Upper lobe of left lung (tissue), 4 donors: ENCODE data around the gene HPCAL1.

Experiments used
- EP300 ChIP-seq, 4 donors: sonication (generic); formaldehyde crosslinking; IDR thresholded peaks; one replicate each; pipeline ENCODE4 v1.5.1; 2017; ENCODE audit warnings: antibody characterized with exemption in 4 of 4, control low read depth in 2 of 4
- POLR2A ChIP-seq, 4 donors: fragments of 450-650 bp; IDR thresholded peaks; one replicate each; pipeline ENCODE4 v1.5.1; 2016 to 2017; ENCODE audit warnings: antibody characterized with exemption in 4 of 4, mild to moderate bottlenecking in 2 of 4
- POLR2AphosphoS5 ChIP-seq, 2 donors: sonication (generic); formaldehyde crosslinking; IDR thresholded peaks; one replicate each; pipeline ENCODE4 v1.5.1; 2017; ENCODE audit warnings: antibody characterized with exemption in 2 of 2
- TF ChIP-seq, protein P1 (sequence below), 6 experiments: fragments of 450-650 bp in 4 of 6; fragments of 200-600 bp in 2 of 6; sonication (generic) in 2 of 6; IDR thresholded peaks; one replicate each; pipeline ENCODE4 v1.5.1; 2016 to 2019; ENCODE audit warnings: antibody characterized with exemption in 6 of 6

DNA sequence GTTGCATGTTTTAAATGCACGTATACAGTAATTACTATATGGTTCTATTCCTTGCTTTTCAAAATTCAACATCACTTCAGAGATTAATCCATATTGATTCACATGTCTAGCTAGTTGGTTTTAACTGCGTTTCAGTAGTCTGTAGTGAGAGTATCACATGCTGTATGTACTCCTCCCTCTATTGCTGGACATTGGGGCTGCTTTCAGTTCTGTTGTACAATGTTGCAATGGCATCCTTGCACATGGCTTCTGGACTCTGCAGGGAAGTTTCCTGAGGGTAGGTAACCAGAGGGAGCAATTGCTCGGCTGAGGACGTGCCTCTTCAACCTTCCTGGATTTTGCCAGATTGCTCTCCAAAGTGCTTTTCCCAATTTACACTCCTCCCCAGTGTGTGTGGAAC lies 10.7 kb upstream of the HPCAL1 start:
- TF ChIP-seq, protein P1, sequence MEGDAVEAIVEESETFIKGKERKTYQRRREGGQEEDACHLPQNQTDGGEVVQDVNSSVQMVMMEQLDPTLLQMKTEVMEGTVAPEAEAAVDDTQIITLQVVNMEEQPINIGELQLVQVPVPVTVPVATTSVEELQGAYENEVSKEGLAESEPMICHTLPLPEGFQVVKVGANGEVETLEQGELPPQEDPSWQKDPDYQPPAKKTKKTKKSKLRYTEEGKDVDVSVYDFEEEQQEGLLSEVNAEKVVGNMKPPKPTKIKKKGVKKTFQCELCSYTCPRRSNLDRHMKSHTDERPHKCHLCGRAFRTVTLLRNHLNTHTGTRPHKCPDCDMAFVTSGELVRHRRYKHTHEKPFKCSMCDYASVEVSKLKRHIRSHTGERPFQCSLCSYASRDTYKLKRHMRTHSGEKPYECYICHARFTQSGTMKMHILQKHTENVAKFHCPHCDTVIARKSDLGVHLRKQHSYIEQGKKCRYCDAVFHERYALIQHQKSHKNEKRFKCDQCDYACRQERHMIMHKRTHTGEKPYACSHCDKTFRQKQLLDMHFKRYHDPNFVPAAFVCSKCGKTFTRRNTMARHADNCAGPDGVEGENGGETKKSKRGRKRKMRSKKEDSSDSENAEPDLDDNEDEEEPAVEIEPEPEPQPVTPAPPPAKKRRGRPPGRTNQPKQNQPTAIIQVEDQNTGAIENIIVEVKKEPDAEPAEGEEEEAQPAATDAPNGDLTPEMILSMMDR (IDR thresholded peaks at IDR 0.05), result no peak
- TF ChIP-seq POLR2A (IDR thresholded peaks at IDR 0.05), result no peak
- TF ChIP-seq EP300 (IDR thresholded peaks at IDR 0.05), result no peak
- TF ChIP-seq POLR2AphosphoS5 (IDR thresholded peaks at IDR 0.05), result no peak
